HG03103 (cell line): Measurements from ENCODE around the gene NUDT19.
"Not testable (repeated sequence)": the region's sequence is repeated elsewhere in the genome, so short reads cannot be mapped to it uniquely, and the experiment has no call there.

Experiments
- ATAC-seq: cut with Tn5 transposase; IDR thresholded peaks from one replicate; pipeline ENCODE4 v1.9.1; 2021; ENCODE audit warnings: low read depth; ENCODE audit not compliant: unreplicated experiment

NUDT19 gene

GRCh38 chr19:32691291-32691951 lies at the start of gene NUDT19:
Gene NUDT19 (plus strand): TSS chr19:32691821. CDS start chr19:32691961, 140 bp downstream.
- ATAC-seq: peak; percentile 86

GRCh38 chr19:32642771-32643170 lies 48.9 kb upstream of the NUDT19 start:
- ATAC-seq: no peak

DNA sequence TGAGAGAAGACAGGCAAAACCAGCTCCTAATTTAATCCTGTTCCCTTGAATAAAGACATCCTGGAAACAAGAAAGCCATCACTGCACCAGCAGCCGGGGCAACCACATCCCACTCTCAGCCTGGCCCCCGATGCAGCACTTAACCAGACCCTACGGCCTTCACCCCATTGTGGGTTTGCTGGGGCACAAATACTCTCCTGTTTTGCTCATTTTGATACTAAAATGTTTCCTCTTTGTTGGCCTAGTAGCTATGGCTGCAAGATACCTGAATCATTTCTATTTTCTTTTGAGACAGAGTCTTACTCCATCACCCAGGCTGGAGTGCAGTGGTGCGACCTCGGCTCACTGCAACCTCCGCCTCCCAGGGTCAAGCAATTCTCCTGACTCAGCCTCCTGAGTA lies 45.1 kb upstream of the NUDT19 start:
- no peak for ATAC-seq

GRCh38 chr19:32647361-32647760 lies 44.3 kb upstream of the NUDT19 start:
- no peak for ATAC-seq

DNA sequence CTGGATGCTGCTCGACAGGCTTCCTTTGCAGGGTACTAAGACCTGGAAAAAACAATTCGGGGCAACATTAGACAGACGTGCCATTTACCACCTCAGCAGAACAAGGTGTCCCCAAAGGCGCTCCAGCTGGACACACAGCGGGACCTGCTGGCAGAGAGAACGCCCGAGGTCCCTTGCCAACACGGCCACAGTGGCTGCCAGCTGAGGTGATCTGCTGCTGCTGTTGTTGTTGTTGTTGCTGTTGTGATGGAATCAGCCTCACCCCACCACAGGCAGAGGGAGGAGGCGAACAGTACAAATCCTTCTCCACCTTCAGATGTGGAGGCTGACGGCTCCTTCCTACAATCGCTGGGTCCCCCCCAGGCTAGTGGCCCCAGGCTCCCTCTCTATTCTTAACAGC lies 41.9 kb upstream of the NUDT19 start:
- ATAC-seq: no peak

GRCh38 chr19:32650671-32651070 lies 41.0 kb upstream of the NUDT19 start:
- no peak for ATAC-seq

GRCh38 chr19:32651729-32652140 lies 39.9 kb upstream of the NUDT19 start:
- no peak for ATAC-seq

DNA sequence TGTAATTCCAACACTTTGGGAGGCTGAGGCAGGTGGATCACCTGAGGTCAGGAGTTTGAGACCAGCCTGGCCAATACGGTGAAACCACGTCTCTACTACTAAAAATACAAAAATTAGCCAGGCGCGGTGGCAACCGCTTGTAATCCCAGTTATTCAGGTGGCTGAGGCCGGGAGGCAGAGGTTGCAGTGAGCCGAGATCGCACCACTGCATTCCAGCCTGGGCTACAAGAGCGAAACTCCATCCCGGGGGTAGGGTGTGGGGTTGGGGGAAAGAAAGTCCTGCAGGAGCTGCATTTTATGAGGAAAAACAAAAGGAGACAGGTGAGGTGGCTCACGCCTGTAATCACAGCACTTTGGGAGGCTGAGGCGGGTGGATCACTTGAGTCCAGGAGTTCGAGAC lies 39.3 kb upstream of the NUDT19 start:
- ATAC-seq: not testable (repeated sequence)

GRCh38 chr19:32652894-32653598 lies 38.6 kb upstream of the NUDT19 start:
- ATAC-seq: no peak

- no peak for ATAC-seq
These were observed 38.1 kb upstream of the NUDT19 start for GRCh38 chr19:32653599-32653915.

DNA sequence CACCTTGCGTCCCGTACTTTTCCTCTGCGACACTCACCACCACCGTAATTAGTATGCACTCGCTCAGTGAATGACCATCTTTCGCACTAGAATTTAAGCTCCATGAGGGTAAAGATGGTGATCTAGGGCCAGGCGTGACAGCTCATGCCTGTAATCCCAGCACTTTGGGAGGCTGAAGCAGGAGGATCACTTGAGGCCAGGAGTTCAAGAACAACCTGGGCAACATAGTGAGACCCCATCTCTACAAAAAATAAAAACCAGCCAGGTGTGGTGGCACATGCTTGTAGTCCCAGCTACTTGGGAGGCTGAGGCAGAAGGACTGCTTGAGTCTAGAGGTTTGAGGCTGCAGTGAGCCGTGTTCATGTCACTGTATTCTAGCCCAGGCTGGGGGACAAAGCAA lies 35.2 kb upstream of the NUDT19 start:
- ATAC-seq: not testable (repeated sequence)

DNA sequence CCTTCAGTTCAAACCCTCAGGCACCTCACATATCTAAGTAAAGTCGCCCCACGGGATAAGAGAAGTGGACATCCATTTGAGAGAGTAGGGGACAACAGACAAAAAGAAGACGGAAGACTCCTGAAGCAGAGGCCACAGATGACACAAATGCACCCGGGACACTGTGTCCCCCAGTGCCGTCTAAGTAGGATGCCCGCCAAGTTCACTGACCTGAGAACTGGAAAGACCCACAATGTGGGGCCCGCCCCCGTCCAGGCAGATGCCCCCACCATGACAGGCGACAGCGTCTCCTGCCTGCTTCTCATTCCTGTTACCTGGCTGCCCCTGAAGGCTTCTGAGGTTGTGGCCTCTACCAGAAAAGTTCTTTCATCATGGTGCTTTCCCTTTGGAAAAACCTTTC lies 33.5 kb upstream of the NUDT19 start:
- ATAC-seq: no peak

GRCh38 chr19:32658527-32658926 lies 33.1 kb upstream of the NUDT19 start:
- ATAC-seq: no peak

GRCh38 chr19:32661318-32661717 lies 30.3 kb upstream of the NUDT19 start:
- no peak for ATAC-seq

- no peak for ATAC-seq
These were observed 29.4 kb upstream of the NUDT19 start for GRCh38 chr19:32662186-32662585.

DNA sequence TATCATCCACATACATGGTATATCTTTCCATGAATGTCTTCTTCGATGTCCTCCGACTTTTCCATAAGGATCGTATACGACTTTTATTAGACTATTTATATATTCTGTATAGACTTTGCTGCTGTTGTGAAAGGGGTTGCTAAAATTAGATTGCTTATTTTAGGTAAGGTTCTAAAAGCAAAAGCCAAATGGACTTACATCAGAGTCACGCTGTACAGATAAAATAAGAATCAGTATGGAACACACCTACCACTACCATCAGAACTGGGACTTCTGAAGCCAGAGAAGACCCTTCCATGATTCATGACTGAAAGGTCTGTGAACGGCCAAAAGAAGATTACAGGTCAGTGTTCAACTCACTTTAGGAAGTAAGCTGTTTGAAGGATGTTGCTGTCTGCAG lies 25.5 kb upstream of the NUDT19 start:
- no peak for ATAC-seq

DNA sequence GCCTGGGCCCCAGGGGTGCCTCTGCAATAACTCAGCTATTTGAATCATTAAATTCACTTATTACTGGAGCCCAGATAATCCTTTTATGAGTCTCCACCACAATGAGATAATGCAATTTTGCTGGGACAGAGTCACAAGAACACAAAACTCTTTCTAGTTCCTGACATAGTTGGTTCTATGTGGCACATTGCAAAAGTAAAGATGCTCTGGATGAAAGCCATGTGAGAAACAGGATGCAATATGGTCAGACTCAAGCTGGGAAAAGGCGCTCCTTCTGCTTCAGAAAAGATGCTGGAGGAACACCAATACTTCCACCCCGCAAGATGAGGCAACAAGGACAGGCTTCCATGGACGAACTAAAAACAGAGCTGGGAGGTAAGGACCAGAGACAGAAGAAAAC lies 22.3 kb upstream of the NUDT19 start:
- ATAC-seq: no peak

DNA sequence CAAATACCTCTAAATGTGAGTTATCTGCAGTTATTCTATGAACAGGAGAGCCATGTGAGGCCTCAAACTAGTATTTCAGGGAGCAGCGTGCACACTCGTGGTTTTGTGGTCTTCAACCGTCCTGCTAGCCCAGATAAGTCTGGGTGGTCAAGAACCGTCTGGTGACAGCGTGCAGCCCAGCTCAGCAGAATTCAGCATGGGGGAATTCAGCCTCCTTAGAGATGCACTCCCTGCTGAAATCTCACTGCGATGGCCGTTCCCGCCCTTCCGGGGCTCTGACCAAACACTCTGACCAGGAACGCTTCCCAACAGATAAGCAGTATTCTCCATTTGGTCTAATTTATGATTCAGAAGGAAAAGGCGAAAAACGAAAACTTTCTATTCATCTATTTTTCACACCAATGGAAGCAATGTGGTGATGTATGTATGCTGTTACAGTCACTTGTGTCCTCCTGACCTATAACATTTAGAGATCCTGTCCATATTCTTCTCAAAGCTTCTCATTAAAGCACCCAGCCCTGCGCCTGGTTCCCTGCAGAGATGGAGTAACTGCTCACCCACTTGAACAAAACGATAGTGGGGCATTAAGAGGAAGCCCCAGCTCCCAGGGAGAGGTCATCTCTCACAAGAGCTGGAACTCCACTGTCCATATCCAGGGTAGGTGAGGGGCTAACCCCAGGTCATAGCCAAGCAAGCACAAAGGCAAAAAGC lies 19.6 kb upstream of the NUDT19 start:
- ATAC-seq: no peak

- ATAC-seq: no peak
These were observed 18.8 kb upstream of the NUDT19 start for GRCh38 chr19:32672841-32673240.

DNA sequence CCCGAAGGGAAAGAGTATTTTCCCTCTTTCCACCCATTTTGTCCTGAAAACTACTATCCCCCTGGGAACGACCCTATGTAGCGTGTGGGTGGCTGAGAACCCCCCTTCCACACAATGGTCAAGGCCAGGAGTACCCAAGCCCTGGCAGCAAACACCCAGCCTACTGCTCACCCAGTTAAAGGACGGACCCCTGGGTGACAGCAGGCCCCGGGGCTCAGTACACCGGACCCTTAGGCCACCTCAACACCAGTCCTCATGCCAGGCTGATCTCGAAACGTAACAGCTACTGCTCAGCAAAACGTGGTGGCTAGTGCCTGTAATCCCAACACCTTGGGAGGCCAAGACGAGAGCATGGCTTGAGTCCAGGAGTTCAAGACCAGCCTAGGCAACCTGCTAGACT lies 18.0 kb upstream of the NUDT19 start:
- ATAC-seq: no peak

- ATAC-seq: no peak
These were observed 17.3 kb upstream of the NUDT19 start for GRCh38 chr19:32674153-32674930.
